ENCODE measurements around the gene APBB1IP. TPM values are rescaled to one million over a fixed set of nuclear protein-coding genes. Genes with fewer than 3 reads are reported as not detected.

Gene APBB1IP
- total and polyA plus RNA-seq, 8 donors = 1.2 to 4.7 (median 3.2) TPM; not detected in 1

GRCh38 chr10:26528715-26529393 lies 90.7 kb downstream of the APBB1IP start:
- intact Hi-C loops (cut with DNase I; ENCODE audit: low total_unique reads) = no loop called here
- TF ChIP-seq EP300 (IDR thresholded peaks at IDR 0.05) = no peak
- TF ChIP-seq POLR2AphosphoS5 (IDR thresholded peaks at IDR 0.05) = no peak
- TF ChIP-seq CTCF (IDR thresholded peaks at IDR 0.05) = no peak
- no peak for TF ChIP-seq POLR2A (IDR thresholded peaks at IDR 0.05)
- no peak for DNase-seq
- H3K9me3 ChIP-seq = no peaks in the 10 kb centered on the region
- 82 to 93% (median 90%) methylated on average over 10 of the region's 10 CpGs for WGBS, 5 donors
- no peaks in the 10 kb centered on the region for H3K36me3 ChIP-seq
- no peak overlapping the region for H3K27ac ChIP-seq
- no peak overlapping the region for H3K4me3 ChIP-seq
- H3K4me1 ChIP-seq = peaks cover 0 to 4% (median 0%) of the 10 kb centered on the region in 4 donors
- no peaks in the 10 kb centered on the region for H3K27me3 ChIP-seq

GRCh38 chr10:26534384-26534783 lies 96.2 kb downstream of the APBB1IP start:
- TF ChIP-seq POLR2AphosphoS5 (IDR thresholded peaks at IDR 0.05) = no peak
- no peak for TF ChIP-seq POLR2A (IDR thresholded peaks at IDR 0.05)
- TF ChIP-seq CTCF (IDR thresholded peaks at IDR 0.05) = no peak
- TF ChIP-seq EP300 (IDR thresholded peaks at IDR 0.05) = no peak
- no peaks in the 10 kb centered on the region for H3K4me1 ChIP-seq
- no peaks in the 10 kb centered on the region for H3K27me3 ChIP-seq
- peaks cover 0 to 9% (median 0%) of the 10 kb centered on the region in 4 donors for H3K36me3 ChIP-seq
- no peaks in the 10 kb centered on the region for H3K9me3 ChIP-seq
- H3K27ac ChIP-seq = no peak overlapping the region
- intact Hi-C loops (cut with DNase I; ENCODE audit: low total_unique reads) = no loop called here
- no peak for DNase-seq
- 76 to 81% (median 77%) methylated on average over 7 of the region's 7 CpGs for WGBS, 5 donors
- no peak overlapping the region for H3K4me3 ChIP-seq

GRCh38 chr10:26540601-26541000 lies 102.5 kb downstream of the APBB1IP start:
- TF ChIP-seq CTCF (IDR thresholded peaks at IDR 0.05) (no peak), EP300 (IDR thresholded peaks at IDR 0.05) (no peak), POLR2AphosphoS5 (IDR thresholded peaks at IDR 0.05) (no peak), POLR2A (IDR thresholded peaks at IDR 0.05) (no peak)
- intact Hi-C loops (cut with DNase I; ENCODE audit: low total_unique reads) = no loop called here
- no peaks in the 10 kb centered on the region for H3K9me3 ChIP-seq
- peak in 1 of 2 donors; percentile 33 for DNase-seq
- H3K36me3 ChIP-seq = peaks cover 0 to 14% (median 0%) of the 10 kb centered on the region in 4 donors
- H3K27ac ChIP-seq = no peak overlapping the region
- H3K27me3 ChIP-seq = no peaks in the 10 kb centered on the region
- no peak overlapping the region for H3K4me3 ChIP-seq
- no peaks in the 10 kb centered on the region for H3K4me1 ChIP-seq
- 37 to 43% (median 41%) methylated on average over 5 of the region's 5 CpGs for WGBS, 5 donors

GRCh38 chr10:26543567-26544306 lies 105.6 kb downstream of the APBB1IP start:
- Histone ChIP-seq H3K4me1 (no peaks in the 10 kb centered on the region), H3K4me3 (no peak overlapping the region), H3K27ac (peak overlapping the region in 1 of 5 donors; percentile 22), H3K27me3 (no peaks in the 10 kb centered on the region), H3K36me3 (peaks cover 0 to 7% (median 0%) of the 10 kb centered on the region in 4 donors), H3K9me3 (no peaks in the 10 kb centered on the region)
- DNase-seq = no peak
- TF ChIP-seq EP300 (IDR thresholded peaks at IDR 0.05) = no peak
- no peak for TF ChIP-seq POLR2A (IDR thresholded peaks at IDR 0.05)
- TF ChIP-seq POLR2AphosphoS5 (IDR thresholded peaks at IDR 0.05) = no peak
- TF ChIP-seq CTCF (IDR thresholded peaks at IDR 0.05) = no peak
- intact Hi-C loops (cut with DNase I; ENCODE audit: low total_unique reads) = no loop called here
- WGBS, 5 donors = 78 to 88% (median 84%) methylated on average over 7 of the region's 7 CpGs

Data from stomach (tissue), 9 donors.